Uterus (tissue), 4 donors: Measurements from ENCODE around the gene STT3A. TPM values are rescaled to one million over a fixed set of nuclear protein-coding genes. Genes with fewer than 3 reads are reported as not detected.

Source experiments
- DNase-seq, 2 donors: peaks; one replicate each; pipeline ENCODE4 v3.0.0-alpha.2; 2019 to 2020
- H3K27ac ChIP-seq, 2 donors: fragments of 200-600 bp; sonication (generic); 1 replicate in 1 of 2; 2 replicates in 1 of 2; pipeline ENCODE4 v1.5.1; 2016 to 2018
- H3K27me3 ChIP-seq, 2 donors: fragments of 200-600 bp; sonication (generic); one replicate each; pipeline ENCODE4 v1.5.1; 2018 to 2019; ENCODE audit warnings: control low read depth in 1 of 2
- H3K36me3 ChIP-seq, 2 donors: fragments of 200-600 bp; sonication (generic); one replicate each; pipeline ENCODE4 v1.5.1; 2019; ENCODE audit warnings: control low read depth in 1 of 2
- H3K4me1 ChIP-seq, 2 donors: fragments of 200-600 bp; sonication (generic); one replicate each; pipeline ENCODE4 v1.5.1; 2018 to 2019; ENCODE audit warnings: control low read depth in 1 of 2
- H3K4me3 ChIP-seq, 2 donors: fragments of 200-600 bp; sonication (generic); 1 replicate in 1 of 2; 2 replicates in 1 of 2; pipeline ENCODE4 v1.5.1; 2018 to 2019; ENCODE audit warnings: mild to moderate bottlenecking in 1 of 2
- H3K9me3 ChIP-seq, 2 donors: fragments of 200-600 bp; sonication (generic); one replicate each; pipeline ENCODE4 v1.5.1; 2019; ENCODE audit warnings: control low read depth in 1 of 2
- CTCF ChIP-seq, 4 experiments: fragments of 200-600 bp in 2 of 4; fragments of 450-650 bp in 2 of 4; sonication (generic) in 2 of 4; IDR thresholded peaks; one replicate each; pipeline ENCODE4 v1.5.1; 2016 to 2019; ENCODE audit warnings: antibody characterized with exemption in 4 of 4, mild to moderate bottlenecking in 2 of 4, moderate library complexity in 1 of 4
- POLR2A ChIP-seq, 2 donors: fragments of 450-650 bp; IDR thresholded peaks; one replicate each; pipeline ENCODE4 v1.6.1; 2016; ENCODE audit warnings: antibody characterized with exemption in 2 of 2, mild to moderate bottlenecking in 1 of 2, moderate library complexity in 1 of 2
- intact Hi-C: fragments of 100-400 bp; cut with DNase I; formaldehyde crosslinking; loops from one replicate; pipeline ENCODE4 v1.15.1; 2023; ENCODE audit warnings: low total_unique reads
- total RNA-seq, 4 donors: library from RNA; depleted of rRNA in 3 of 4; stranded (reverse); fragments of >200 nt in 3 of 4; gene quantifications; one replicate each; pipeline versions ENCODE4 v1.1.0 to v1.2.4, GENCODE V29; 2014 to 2023
- donor health status: DM: yes; HTN: yes; CAD: no.

STT3A gene
- total RNA-seq, 4 donors from 2014 or later, result 66.6 to 183 (median 105) TPM

DNA sequence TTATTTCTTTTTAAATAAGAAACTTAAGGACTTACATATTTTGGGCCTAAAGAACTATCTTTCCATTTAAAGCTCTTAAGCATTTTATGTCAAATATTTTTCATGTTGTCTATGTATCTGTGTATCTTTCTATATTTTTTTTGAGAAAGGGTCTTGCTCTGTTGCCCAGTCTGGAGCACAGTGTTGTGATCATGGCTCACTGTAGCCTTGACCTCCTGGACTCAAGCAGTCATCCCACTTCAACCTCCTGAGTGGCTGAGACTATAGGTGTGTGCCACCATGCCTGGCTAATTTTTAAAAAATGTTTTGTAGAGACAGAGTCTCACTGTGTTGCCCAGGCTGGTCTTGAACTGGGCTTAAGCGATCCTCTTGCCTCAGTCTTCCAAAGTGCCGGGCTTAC is 8.0 kb downstream of the STT3A start:
- intact Hi-C loops, result no loop called here

DNA sequence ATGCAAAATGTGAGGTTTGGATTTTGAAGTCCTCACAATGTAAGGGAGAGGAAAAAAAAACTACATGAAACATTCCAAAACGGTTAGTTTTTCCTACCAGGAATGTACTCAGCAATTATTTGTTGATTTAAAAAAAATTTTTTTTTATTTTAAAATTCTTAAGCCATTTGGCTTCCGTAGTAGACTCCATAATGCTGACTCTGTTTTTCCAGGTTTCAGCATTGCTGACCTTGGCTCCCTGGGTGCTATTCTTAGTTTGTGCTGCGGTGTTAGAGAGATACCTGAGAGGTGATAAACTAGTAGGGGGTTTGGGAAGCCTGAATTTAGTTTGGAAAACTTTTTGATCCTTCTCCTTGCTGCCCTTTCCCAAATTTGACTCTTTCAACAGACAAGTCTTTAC is 10.6 kb downstream of the STT3A start:
- H3K27ac ChIP-seq, result no peak overlapping the region
- TF ChIP-seq CTCF (IDR thresholded peaks at IDR 0.05), result no peak
- no peak for TF ChIP-seq POLR2A (IDR thresholded peaks at IDR 0.05)
- DNase-seq, result no peak
- intact Hi-C loops, result no loop called here
- no peak overlapping the region for H3K4me3 ChIP-seq
- H3K9me3 ChIP-seq, result no peaks in the 10 kb centered on the region
- H3K36me3 ChIP-seq, result no peaks in the 10 kb centered on the region
- H3K4me1 ChIP-seq, result no peaks in the 10 kb centered on the region
- H3K27me3 ChIP-seq, result no peaks in the 10 kb centered on the region

More for the DNA sequence above, 8.0 kb downstream of the STT3A start:
- DNase-seq, result no peak
- TF ChIP-seq CTCF (IDR thresholded peaks at IDR 0.05), result no peak
- TF ChIP-seq POLR2A (IDR thresholded peaks at IDR 0.05), result no peak
- Histone ChIP-seq H3K9me3 (no peaks in the 10 kb centered on the region), H3K4me3 (no peak overlapping the region), H3K27ac (no peak overlapping the region), H3K27me3 (no peaks in the 10 kb centered on the region), H3K4me1 (no peaks in the 10 kb centered on the region), H3K36me3 (no peaks in the 10 kb centered on the region)

GRCh38 chr11:125605417-125605816 is 12.8 kb downstream of the STT3A start:
- no peak for DNase-seq
- no peaks in the 10 kb centered on the region for H3K9me3 ChIP-seq
- H3K4me1 ChIP-seq, result no peaks in the 10 kb centered on the region
- H3K36me3 ChIP-seq, result no peaks in the 10 kb centered on the region
- H3K27me3 ChIP-seq, result no peaks in the 10 kb centered on the region
- no peak overlapping the region for H3K4me3 ChIP-seq
- H3K27ac ChIP-seq, result no peak overlapping the region
- TF ChIP-seq CTCF (IDR thresholded peaks at IDR 0.05) (no peak), POLR2A (IDR thresholded peaks at IDR 0.05) (no peak)
- intact Hi-C loops, result no loop called here

GRCh38 chr11:125609545-125609944 is 16.9 kb downstream of the STT3A start:
- no peaks in the 10 kb centered on the region for H3K36me3 ChIP-seq
- no peaks in the 10 kb centered on the region for H3K27me3 ChIP-seq
- no peak overlapping the region for H3K27ac ChIP-seq
- no peak for DNase-seq
- TF ChIP-seq CTCF (IDR thresholded peaks at IDR 0.05) (no peak), POLR2A (IDR thresholded peaks at IDR 0.05) (no peak)
- no peaks in the 10 kb centered on the region for H3K4me1 ChIP-seq
- intact Hi-C loops, result no loop called here
- H3K4me3 ChIP-seq, result no peak overlapping the region
- H3K9me3 ChIP-seq, result no peaks in the 10 kb centered on the region

DNA sequence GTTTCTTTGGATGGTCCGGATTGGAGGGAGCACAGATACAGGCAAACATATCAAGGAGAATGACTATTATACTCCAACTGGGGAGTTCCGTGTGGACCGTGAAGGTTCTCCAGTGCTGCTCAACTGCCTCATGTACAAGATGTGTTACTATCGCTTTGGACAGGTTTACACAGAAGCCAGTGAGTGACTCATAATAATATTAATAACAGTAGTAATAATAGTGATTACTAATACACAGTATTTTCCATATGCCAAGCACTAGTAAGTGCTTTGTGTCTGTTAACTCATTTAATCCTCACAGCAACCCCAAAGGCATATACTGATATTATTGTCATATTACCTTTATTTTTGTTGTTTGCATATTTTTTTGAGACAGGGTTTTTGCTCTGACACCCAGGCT is 25.7 kb downstream of the STT3A start:
- no peaks in the 10 kb centered on the region for H3K4me1 ChIP-seq
- DNase-seq, result no peak
- no peak overlapping the region for H3K4me3 ChIP-seq
- H3K27ac ChIP-seq, result no peak overlapping the region
- H3K36me3 ChIP-seq, result no peaks in the 10 kb centered on the region
- intact Hi-C loops, result no loop called here
- no peaks in the 10 kb centered on the region for H3K9me3 ChIP-seq
- TF ChIP-seq CTCF (IDR thresholded peaks at IDR 0.05) (no peak), POLR2A (IDR thresholded peaks at IDR 0.05) (no peak)
- H3K27me3 ChIP-seq, result no peaks in the 10 kb centered on the region
